Neural progenitor cell (in vitro differentiated cells): ENCODE data around the gene SPHK1.

Experiments
- EZH2 ChIP-seq: fragments of 200-600 bp; sonication (generic); IDR thresholded peaks from 2 replicates; pipeline ENCODE4 v1.6.1; 2017; ENCODE audit warnings: antibody characterized with exemption, mild to moderate bottlenecking, moderate library complexity
- TF ChIP-seq, protein P1 (sequence below): fragments of 200-600 bp; sonication (generic); IDR thresholded peaks from 2 replicates; pipeline ENCODE4 v1.5.1; 2017; ENCODE audit warnings: antibody characterized with exemption, mild to moderate bottlenecking

DNA sequence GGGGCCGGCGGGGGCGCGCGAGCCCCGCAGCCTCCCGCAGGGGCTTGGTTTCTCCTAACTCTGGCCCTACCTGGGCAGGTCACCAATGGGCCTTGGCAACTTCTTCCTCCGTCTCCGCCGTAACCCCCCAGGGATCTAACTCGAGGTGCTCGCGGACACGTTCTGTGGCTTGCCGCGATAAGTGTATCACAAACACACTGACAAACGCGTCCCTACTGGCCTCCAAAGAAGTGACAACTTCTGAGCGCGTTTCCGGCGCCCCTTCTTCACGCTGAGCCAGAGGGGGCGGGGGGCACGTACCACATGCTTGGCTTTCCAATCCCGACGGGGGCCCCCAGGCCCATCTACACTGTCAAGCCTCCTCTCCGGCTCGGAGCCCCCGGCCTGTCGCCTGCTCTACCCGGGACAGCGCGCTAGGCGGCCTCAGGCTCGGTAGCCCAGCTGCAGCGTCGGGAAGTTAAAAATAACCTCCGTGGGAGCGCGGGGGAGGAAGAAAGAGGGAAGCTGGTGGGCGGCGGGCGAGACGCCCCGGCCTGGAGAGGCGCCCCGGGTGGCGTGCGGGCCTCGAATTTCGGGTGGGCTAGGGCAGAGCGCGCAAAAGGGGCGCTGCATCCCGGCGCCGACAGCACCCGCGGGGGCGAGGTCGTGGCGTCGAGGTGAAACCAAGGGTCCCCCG is 725 bp upstream of the SPHK1 start:
- TF ChIP-seq, protein P1, sequence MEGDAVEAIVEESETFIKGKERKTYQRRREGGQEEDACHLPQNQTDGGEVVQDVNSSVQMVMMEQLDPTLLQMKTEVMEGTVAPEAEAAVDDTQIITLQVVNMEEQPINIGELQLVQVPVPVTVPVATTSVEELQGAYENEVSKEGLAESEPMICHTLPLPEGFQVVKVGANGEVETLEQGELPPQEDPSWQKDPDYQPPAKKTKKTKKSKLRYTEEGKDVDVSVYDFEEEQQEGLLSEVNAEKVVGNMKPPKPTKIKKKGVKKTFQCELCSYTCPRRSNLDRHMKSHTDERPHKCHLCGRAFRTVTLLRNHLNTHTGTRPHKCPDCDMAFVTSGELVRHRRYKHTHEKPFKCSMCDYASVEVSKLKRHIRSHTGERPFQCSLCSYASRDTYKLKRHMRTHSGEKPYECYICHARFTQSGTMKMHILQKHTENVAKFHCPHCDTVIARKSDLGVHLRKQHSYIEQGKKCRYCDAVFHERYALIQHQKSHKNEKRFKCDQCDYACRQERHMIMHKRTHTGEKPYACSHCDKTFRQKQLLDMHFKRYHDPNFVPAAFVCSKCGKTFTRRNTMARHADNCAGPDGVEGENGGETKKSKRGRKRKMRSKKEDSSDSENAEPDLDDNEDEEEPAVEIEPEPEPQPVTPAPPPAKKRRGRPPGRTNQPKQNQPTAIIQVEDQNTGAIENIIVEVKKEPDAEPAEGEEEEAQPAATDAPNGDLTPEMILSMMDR, result peak; percentile 33
- peak; percentile 59 for TF ChIP-seq EZH2
